ENCODE measurements around the gene KIF13A.
"Not testable (repeated sequence)": the region's sequence is repeated elsewhere in the genome, so short reads cannot be mapped to it uniquely, and the experiment has no call there.

Gene KIF13A

DNA sequence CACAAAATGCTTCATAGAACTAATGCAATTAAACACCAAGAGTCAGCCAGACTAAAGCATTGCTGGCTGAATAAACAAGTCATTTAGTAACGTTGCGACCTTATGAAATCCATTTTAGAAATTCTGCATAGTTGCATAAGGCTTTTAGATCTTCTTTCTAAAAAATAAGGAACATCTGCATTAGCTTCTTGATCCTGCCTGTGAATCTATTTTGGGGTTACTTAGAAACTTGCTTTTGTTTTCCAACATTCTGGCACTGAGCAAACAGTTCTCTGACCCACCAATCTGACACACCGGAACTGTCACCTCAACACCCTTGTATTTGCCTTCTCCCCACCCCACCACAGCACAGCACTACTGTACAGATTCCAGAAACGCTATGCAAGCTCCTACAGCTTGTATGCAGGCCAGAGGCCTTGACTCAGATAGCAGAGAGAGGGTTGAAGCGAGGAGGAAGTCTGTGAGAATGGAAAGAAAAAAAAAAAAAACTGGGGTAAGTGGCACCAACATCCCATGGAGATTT, 55.0 kb downstream of the KIF13A start:
- DNase-seq (ENCODE audit: low read depth in 2 of 2): no peak

DNA sequence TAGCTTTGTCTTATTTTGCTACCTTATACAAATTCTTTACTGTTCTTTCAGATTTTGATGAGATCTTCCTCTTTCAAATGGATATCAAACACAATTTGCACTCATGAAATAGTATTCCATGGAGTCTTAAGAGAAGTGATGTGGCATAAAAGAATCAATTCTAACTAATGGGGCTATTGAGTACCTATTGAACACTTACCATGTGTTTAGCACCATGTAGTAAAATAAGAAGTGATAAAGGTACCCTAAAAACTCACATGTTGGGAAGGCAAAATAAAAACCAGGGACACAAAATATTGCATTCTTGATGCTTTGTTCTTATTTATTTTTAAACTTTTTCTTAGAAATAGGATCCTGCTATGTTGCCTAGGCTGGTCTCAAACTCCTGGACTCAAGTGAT, 56.2 kb downstream of the KIF13A start:
- no peak for DNase-seq (ENCODE audit: low read depth in 2 of 2)

GRCh38 chr6:17930321-17930993, 57.0 kb downstream of the KIF13A start:
- no peak for DNase-seq (ENCODE audit: low read depth in 2 of 2)

DNA sequence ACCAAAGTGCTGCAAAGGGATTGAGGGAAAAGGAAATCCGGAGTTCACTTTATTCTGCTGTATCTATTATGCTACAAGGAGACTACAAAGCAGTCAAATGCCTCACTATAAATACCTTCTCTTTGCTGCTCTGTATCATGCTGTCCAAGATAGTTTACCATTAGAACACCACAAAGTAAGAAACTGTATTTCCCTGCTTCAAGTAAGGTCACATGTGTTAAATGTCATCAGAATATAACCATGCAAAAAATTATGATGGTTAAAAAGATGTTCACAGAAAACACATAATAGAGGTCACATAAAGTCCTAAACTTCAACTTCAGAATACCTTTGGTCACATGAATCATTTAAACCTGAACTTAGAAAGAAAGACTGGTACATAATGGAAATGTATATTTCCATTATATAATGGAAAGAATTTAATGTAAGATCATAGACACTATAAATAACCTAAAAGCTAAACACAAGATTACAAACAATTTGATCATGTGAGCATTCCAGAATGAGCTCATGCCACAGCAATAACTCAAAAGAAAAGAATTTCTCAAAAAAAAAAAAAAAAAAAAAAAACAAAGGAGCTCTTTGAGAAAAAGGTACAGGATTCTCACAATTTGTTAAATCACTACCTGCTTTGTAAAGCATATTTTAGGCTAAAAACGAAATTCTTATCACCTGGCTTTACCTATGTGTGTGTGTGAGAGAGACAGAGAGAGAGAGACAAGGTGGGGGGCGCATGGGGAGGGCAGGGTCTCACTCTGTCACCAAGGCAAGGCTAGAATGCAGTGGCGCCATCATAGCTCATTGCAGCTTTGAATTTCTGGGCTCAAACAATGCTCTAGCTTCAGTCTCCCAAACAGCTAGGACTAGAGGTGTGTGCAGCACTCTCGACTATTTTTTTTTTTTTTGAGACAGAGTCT, 58.7 kb downstream of the KIF13A start:
- no peak for DNase-seq (ENCODE audit: low read depth in 2 of 2)

- no peak for DNase-seq (ENCODE audit: low read depth in 2 of 2)
These were observed 59.7 kb downstream of the KIF13A start for GRCh38 chr6:17927705-17928104.

- DNase-seq (ENCODE audit: low read depth in 2 of 2): no peak
These were observed 64.0 kb downstream of the KIF13A start for GRCh38 chr6:17923401-17923863.

GRCh38 chr6:17921454-17921853, 66.0 kb downstream of the KIF13A start:
- no peak for DNase-seq (ENCODE audit: low read depth in 2 of 2)

DNA sequence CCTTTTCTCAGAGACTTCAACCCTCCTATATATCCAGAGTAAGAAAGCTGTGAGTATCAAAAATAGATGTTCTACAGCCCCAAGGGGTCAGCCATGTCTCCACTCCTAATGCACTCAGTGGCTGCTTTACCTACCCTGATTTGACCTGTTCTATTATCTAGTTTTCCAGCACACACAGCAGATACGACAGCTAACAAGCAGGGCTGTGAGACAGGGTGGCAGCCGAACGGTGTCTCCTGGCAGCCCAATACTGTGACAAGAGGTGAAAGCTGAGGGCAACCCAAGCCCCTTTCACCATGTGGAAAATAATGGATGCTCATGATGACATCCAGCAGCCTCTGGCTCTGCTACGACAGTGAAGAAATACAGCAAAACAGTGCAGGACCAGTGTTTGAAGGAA, 67.9 kb downstream of the KIF13A start:
- no peak for DNase-seq (ENCODE audit: low read depth in 2 of 2)

DNA sequence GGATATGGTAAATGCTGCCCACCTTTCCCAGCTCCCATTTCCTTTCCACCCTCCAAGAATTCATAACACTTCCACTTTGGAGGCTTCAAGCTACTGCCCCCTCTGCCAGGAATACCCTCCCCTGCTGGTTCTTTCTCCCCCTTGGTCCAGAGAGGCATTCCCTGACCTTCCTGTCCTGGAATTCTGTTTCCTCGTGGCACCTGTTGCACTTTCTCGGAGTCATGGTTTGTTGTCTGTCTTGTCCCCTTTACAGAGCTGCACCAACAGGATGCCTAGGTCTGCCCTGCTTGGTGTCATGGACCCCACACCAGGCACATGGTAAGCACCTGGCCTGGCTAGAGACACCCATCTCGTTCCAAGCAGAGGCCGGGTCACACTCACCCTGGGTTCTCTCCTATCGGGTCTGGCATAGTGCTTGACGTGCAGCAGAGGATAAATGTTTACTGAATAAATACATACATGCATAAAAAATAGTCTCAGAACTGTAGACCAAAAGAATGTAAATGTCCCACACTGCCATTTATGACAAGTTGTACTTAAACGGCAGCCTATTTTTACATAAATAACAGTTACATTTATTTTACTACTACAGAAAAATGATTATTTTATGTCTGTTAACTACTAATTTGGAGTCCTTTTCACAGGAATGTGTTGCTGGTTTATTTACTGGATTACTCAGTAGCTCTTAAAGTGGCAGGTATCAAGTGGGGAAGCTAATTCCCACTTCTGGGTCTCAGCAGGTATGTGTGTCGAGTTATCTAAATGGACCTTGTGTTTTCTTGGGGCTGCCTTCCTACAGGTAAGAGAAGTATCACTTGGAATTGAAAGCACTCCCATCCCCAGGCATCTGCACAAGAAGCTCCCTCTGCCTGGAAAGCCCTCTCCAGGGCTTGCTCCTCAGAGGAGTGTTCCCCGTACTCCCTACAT, 69.3 kb downstream of the KIF13A start:
- no peak for DNase-seq (ENCODE audit: low read depth in 2 of 2)

- no peak for DNase-seq (ENCODE audit: low read depth in 2 of 2)
These were observed 72.8 kb downstream of the KIF13A start for GRCh38 chr6:17914651-17915050.

DNA sequence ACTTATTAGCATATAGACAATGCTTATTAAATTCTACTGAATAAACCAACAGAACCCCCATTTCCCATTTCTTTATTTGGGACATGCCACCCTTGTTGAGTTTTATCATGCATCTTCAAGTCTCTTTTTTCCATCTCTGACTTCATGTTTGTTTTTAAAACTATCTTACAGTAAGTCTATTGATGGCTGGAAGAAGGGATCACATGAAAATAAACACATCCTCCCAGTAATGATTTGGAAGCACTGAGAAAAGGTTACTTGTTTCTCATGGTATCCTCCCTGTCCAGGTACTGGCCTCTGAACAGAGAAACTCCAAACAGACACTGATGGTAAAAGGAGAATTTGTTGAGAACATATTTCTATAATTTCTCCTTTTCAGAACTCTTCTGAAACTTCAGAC, 74.9 kb downstream of the KIF13A start:
- DNase-seq (ENCODE audit: low read depth in 2 of 2): no peak

DNA sequence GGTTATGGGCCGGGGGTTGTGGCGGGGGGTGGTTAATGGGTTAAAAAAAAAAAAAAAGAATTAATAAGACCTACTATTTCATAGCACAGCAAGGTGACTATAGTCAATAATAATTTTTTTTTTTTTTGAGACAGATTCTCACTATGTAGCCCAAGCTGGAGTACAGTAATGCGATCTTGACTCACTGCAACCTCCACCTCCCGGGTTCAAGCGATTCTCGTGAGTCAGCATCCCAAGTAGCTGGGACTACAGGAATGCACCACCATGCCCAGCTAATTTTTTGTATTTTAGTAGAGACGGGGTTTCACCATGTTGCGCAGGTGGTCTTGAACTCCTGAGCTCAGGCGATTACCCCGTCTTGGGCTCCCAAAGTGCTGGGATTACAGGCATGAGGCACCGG, 75.8 kb downstream of the KIF13A start:
- DNase-seq (ENCODE audit: low read depth in 2 of 2): not testable (repeated sequence)

DNA sequence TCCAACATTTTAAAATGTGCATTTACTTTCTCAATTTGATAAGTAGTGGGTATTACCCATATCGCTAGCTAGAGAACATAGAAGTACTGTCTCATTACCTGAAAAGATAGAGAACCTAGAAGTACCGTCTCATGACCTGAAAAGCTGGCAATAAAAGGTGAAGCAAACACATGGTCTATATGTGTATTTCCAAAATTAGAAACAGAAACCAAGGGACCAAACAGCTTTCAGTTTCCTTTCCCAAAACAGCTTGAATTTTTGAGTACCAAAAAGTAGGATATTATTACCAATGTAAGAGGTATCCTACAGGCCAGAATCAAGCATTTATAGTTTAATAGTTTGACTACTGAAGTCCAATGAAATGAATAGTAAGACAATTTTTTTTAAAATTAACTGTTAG, 77.2 kb downstream of the KIF13A start:
- DNase-seq (ENCODE audit: low read depth in 2 of 2): no peak

- no peak for DNase-seq (ENCODE audit: low read depth in 2 of 2)
These were observed 78.6 kb downstream of the KIF13A start for GRCh38 chr6:17908831-17909230.

GRCh38 chr6:17907406-17908229, 79.8 kb downstream of the KIF13A start:
- no peak for DNase-seq (ENCODE audit: low read depth in 2 of 2)

DNA sequence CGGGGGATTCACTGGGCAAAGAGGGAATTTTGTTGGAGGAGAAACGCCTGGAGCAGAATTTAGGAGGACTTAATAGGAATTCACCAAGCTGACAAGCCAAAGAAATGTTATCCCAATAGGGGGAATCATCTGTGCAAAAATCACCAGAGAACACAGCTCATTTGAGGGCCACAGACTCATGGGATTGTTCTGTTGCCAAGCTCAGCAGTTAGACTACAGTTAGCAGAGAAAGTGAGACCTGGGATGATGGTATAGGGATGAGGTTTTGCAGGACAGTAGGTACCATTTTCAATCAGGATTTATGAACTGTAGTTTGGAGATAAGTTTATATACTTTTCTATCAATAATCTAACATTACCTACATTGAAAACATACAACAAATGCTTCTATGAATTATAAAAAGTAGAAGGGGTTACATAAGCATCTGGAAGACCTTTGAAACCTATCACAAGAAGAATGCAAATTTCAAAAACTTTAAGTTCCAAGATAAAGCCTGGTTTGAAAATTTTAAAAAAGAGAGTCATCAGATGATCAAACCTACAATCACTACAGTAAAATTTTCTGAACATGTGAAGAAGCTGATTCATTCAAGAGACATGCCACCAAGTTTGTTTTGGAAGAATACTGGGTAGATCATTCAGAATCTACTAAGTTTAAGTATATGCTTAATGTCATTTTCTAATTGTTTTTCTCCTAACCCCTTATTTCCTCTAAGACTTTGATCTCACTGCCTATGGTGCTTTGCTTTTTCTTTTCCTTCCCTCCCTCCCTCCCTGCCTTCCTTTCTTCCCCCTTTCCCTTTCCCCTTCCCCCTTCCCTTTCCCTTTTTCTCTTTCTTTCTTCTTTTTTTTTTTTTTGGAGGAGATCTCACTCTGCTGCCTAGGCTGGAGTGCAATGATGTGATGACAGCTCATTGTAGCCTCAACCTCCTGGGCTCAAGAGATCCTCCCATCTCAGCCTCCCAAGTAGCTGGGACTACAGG, 81.5 kb downstream of the KIF13A start:
- no peak for DNase-seq (ENCODE audit: low read depth in 2 of 2)

DNA sequence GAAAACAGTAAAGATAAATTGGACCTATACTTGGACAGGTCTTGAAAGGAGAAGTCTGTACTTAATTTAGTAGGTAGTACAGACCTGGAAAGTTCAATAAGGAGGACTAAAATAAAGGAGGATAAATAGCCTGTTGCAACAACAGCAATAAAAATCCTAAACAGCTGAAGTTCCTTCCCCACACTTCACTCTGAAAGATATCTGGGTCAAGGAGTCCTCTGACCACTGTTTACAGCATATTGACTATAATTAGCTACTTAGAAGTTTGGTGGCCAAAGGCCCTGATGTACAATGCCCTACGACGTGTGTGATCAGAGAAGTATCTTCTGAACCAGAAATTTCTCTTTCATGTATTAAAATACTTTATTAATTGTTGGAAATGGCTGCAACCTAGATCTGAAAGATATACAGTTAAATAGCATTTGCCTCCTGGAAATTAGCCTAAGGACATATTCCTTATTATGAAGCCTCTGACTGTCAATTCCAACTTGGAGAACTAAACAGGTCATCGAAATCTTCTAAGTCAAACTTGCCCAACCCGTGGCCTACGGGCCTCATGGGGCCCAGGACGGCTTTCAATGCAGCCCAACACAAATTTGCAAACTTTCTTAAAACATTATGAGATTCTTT, 82.8 kb downstream of the KIF13A start:
- DNase-seq (ENCODE audit: low read depth in 2 of 2): no peak

GRCh38 chr6:17902974-17903373, 84.5 kb downstream of the KIF13A start:
- no peak for DNase-seq (ENCODE audit: low read depth in 2 of 2)

GRCh38 chr6:17901493-17901892, 85.9 kb downstream of the KIF13A start:
- no peak for DNase-seq (ENCODE audit: low read depth in 2 of 2)

Data from activated CD8-positive, alpha-beta memory T cell treated with anti-CD3 and anti-CD28 coated beads for 4 hours (primary cell).